Measurements from ENCODE around the gene OSBPL8. TPM values are rescaled to one million over a fixed set of nuclear protein-coding genes. Genes with fewer than 3 reads are reported as not detected.

OSBPL8 gene
- polyA plus RNA-seq, 1 experiment: 31.2 TPM

GRCh38 chr12:76399040-76399439, 160.5 kb downstream of the OSBPL8 start:
- DNase-seq (ENCODE audit: low read depth): no peak
- POLR2A ChIA-PET: no interaction called here
- CTCF ChIA-PET: interaction anchor here (0.7 to 1.2 kb wide), 2 partner anchors 10 to 1278 kb away, joined by 3 read pairs; no protein-coding TSS in a partner anchor
- no peak for TF ChIP-seq CTCF (IDR thresholded peaks at IDR 0.05; ENCODE audit: insufficient read depth, low read depth, low read length)
- Histone ChIP-seq H3K27me3 (ENCODE audit: control insufficient read depth, insufficient read depth, low read length) (no peaks in the 10 kb centered on the region), H3K4me3 (ENCODE audit: low read depth, low read length) (no peak overlapping the region), H3K36me3 (ENCODE audit: control insufficient read depth, insufficient read depth, low read length) (peaks cover 3% of the 10 kb centered on the region)

GRCh38 chr12:76398106-76398505, 161.5 kb downstream of the OSBPL8 start:
- ChIA-PET POLR2A (no interaction called here), CTCF (interaction anchor here (1.2 kb wide), 1 partner anchor 9 kb away, joined by 3 read pairs; no protein-coding TSS in a partner anchor)
- Histone ChIP-seq H3K36me3 (ENCODE audit: control insufficient read depth, insufficient read depth, low read length) (peaks cover 3% of the 10 kb centered on the region), H3K4me3 (ENCODE audit: low read depth, low read length) (no peak overlapping the region), H3K27me3 (ENCODE audit: control insufficient read depth, insufficient read depth, low read length) (no peaks in the 10 kb centered on the region)
- no peak for DNase-seq (ENCODE audit: low read depth)
- no peak for TF ChIP-seq CTCF (IDR thresholded peaks at IDR 0.05; ENCODE audit: insufficient read depth, low read depth, low read length)

- no peak for TF ChIP-seq CTCF (IDR thresholded peaks at IDR 0.05; ENCODE audit: insufficient read depth, low read depth, low read length)
- no peak for DNase-seq (ENCODE audit: low read depth)
- Histone ChIP-seq H3K27me3 (ENCODE audit: control insufficient read depth, insufficient read depth, low read length) (no peaks in the 10 kb centered on the region), H3K36me3 (ENCODE audit: control insufficient read depth, insufficient read depth, low read length) (peaks cover 4% of the 10 kb centered on the region; the same call in 1 of the 2 replicates), H3K4me3 (ENCODE audit: low read depth, low read length) (no peak overlapping the region)
- POLR2A ChIA-PET: no interaction called here
- CTCF ChIA-PET: no interaction called here
Measured at GRCh38 chr12:76391461-76391860, 168.1 kb downstream of the OSBPL8 start.

- no peak for DNase-seq (ENCODE audit: low read depth)
- Histone ChIP-seq H3K36me3 (ENCODE audit: control insufficient read depth, insufficient read depth, low read length) (peaks cover 6% of the 10 kb centered on the region; the same call in 1 of the 2 replicates), H3K4me3 (ENCODE audit: low read depth, low read length) (no peak overlapping the region), H3K27me3 (ENCODE audit: control insufficient read depth, insufficient read depth, low read length) (no peaks in the 10 kb centered on the region)
- CTCF ChIA-PET: no interaction called here
- TF ChIP-seq CTCF (IDR thresholded peaks at IDR 0.05; ENCODE audit: insufficient read depth, low read depth, low read length): no peak
- POLR2A ChIA-PET: no interaction called here
Measured at GRCh38 chr12:76387614-76388013, 172.0 kb downstream of the OSBPL8 start.

GRCh38 chr12:76384560-76384959, 175.0 kb downstream of the OSBPL8 start:
- DNase-seq (ENCODE audit: low read depth): no peak
- Histone ChIP-seq H3K4me3 (ENCODE audit: low read depth, low read length) (no peak overlapping the region), H3K36me3 (ENCODE audit: control insufficient read depth, insufficient read depth, low read length) (peaks cover 3% of the 10 kb centered on the region; the same call in 1 of the 2 replicates), H3K27me3 (ENCODE audit: control insufficient read depth, insufficient read depth, low read length) (no peaks in the 10 kb centered on the region)
- TF ChIP-seq CTCF (IDR thresholded peaks at IDR 0.05; ENCODE audit: insufficient read depth, low read depth, low read length): no peak
- ChIA-PET CTCF (no interaction called here), POLR2A (no interaction called here)
